ENCODE results near the gene KLHL29. TPM values are rescaled to one million over a fixed set of nuclear protein-coding genes. Genes with fewer than 3 reads are reported as not detected.

KLHL29 gene
- total and polyA plus RNA-seq, 2 experiments from 2014 or later: 1.9 to 6.4 TPM

DNA sequence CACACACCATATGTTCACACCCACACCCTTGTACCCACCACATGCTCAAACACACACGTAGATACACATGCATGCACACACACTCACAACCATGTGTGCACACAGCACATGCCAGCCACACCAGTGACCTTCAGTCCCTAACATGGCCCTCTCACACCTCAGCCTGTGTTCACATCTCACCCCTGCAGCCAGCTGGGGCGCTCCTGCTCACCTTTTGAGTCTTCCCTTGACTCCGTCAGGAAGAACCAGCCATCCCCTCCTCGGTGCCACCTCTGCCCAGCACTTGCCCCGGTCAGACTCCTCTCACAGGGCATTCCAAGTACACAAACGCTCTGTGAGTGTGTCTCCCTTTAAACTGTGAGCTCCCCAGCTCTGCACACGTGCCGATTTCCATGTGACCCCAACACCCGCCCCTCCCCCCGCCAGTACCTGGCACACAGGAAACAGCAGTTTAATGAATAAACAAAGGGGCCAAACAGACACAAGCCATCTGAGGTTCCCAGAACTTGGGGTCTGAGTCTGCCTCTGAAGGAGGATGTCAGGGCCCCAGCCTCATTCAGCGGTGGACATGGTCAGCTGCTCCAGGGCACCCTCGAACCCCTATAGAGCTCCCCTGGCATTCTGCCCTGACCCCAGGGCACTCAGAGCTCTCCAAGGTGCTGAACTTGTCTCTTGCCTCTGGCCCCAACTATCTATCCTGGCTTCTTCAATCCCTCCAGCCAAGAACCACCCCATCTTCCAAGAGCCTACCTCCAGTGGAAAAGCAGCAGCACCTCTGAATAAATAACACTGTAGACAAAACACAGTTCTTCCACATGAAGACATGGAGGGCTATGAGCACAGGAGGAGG lies 289.1 kb downstream of the KLHL29 start:
- no peaks in the 10 kb centered on the region for H3K9me2 ChIP-seq (ENCODE audit: insufficient read depth)

DNA sequence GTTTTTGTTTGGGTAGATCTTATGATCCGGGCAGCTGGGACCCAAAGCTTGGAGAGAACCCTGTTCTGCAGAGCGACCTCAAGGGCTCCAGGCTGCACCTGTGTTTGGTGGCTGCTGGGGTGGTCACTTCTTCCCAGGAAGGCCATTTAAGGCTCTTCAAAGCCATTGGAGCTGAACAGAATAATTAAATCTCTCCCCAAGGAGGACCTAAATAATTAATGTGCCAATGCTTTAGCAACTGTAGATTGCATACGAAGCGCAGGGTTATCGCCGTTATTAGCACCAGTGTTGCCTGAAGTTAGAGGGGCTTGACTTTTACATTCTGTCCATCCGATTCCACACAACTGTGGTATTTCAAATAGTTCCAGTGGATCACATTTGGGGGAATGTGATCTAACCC lies 290.5 kb downstream of the KLHL29 start:
- H2AFZ ChIP-seq: no peak overlapping the region
- no peak overlapping the region for H3K4me2 ChIP-seq (ENCODE audit: unreplicated experiment)
- no peak overlapping the region for H3K4me3 ChIP-seq
- no peaks in the 10 kb centered on the region for H3K27me3 ChIP-seq (replicated peaks; ENCODE audit: insufficient read depth)
- in situ Hi-C loops (cut with MboI): no loop called here
- H3K9me3 ChIP-seq (ENCODE audit: low read depth): no peaks in the 10 kb centered on the region
- WGBS, 2 experiments (ENCODE audit: low coverage in 1 of 2, low lambda C conversion rate in 2 of 2, missing lambda C conversion rate in 2 of 2): 97 to 99% methylated on average over 7 of the region's 7 CpGs
- H3K4me1 ChIP-seq (ENCODE audit: insufficient read depth): no peaks in the 10 kb centered on the region
- no peaks in the 10 kb centered on the region for H3K79me2 ChIP-seq (ENCODE audit: insufficient read depth)
- DNase-seq: no peak
- no peaks in the 10 kb centered on the region for H4K20me1 ChIP-seq (ENCODE audit: insufficient read depth)
- H3K27ac ChIP-seq: no peak overlapping the region
- no peaks in the 10 kb centered on the region for H3K36me3 ChIP-seq (ENCODE audit: low read depth)
- no peaks in the 10 kb centered on the region for H3F3A ChIP-seq (ENCODE audit: insufficient read depth)
- TF ChIP-seq EZH2 (IDR thresholded peaks at IDR 0.05; ENCODE audit: insufficient read depth, poor library complexity, severe bottlenecking): no peak
- TF ChIP-seq EZH2phosphoT487 (IDR thresholded peaks at IDR 0.05; ENCODE audit: insufficient read depth, low read depth): no peak
- H3K9me2 ChIP-seq (ENCODE audit: insufficient read depth): no peaks in the 10 kb centered on the region
- H3K9ac ChIP-seq: no peak overlapping the region

More for the DNA sequence above, 289.1 kb downstream of the KLHL29 start:
- in situ Hi-C loops (cut with MboI): no loop called here
- H3K27ac ChIP-seq: no peak overlapping the region
- H3K4me2 ChIP-seq (ENCODE audit: unreplicated experiment): no peak overlapping the region
- 61 to 64% methylated on average over 12 of the region's 12 CpGs for WGBS, 2 experiments (ENCODE audit: low coverage in 1 of 2, low lambda C conversion rate in 2 of 2, missing lambda C conversion rate in 2 of 2)
- H3K36me3 ChIP-seq (ENCODE audit: low read depth): no peaks in the 10 kb centered on the region
- TF ChIP-seq EZH2 (IDR thresholded peaks at IDR 0.05; ENCODE audit: insufficient read depth, poor library complexity, severe bottlenecking): no peak
- no peak for TF ChIP-seq EZH2phosphoT487 (IDR thresholded peaks at IDR 0.05; ENCODE audit: insufficient read depth, low read depth)
- no peaks in the 10 kb centered on the region for H3K79me2 ChIP-seq (ENCODE audit: insufficient read depth)
- no peak overlapping the region for H3K4me3 ChIP-seq
- H3K9ac ChIP-seq: no peak overlapping the region
- peak; percentile 32 for DNase-seq
- H2AFZ ChIP-seq: no peak overlapping the region
- no peaks in the 10 kb centered on the region for H3K27me3 ChIP-seq (replicated peaks; ENCODE audit: insufficient read depth)
- no peaks in the 10 kb centered on the region for H3K4me1 ChIP-seq (ENCODE audit: insufficient read depth)
- H4K20me1 ChIP-seq (ENCODE audit: insufficient read depth): no peaks in the 10 kb centered on the region
- no peaks in the 10 kb centered on the region for H3F3A ChIP-seq (ENCODE audit: insufficient read depth)
- no peaks in the 10 kb centered on the region for H3K9me3 ChIP-seq (ENCODE audit: low read depth)

DNA sequence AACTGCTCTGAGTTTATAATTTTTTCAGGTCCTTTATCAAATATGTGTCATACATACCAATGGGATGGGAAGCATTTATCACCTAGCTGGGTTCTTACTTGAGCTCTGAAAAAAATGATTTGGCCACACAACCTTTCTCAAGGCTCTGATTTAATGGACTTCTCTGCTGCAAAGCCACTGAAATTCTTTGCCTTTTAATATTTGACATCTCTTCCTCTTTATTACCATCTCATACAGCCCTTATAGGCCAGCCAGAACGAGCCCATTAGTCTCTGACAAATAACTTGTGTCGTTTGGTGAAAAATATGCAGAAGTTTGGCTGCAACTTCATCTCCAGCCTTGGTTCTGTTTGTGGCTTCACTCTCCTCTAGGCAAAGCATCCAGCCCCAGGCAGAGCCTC lies 292.9 kb downstream of the KLHL29 start:
- Histone ChIP-seq H3K9ac (no peak overlapping the region), H3K79me2 (ENCODE audit: insufficient read depth) (no peaks in the 10 kb centered on the region), H3K4me1 (ENCODE audit: insufficient read depth) (no peaks in the 10 kb centered on the region), H3K27me3 (replicated peaks; ENCODE audit: insufficient read depth) (no peaks in the 10 kb centered on the region), H4K20me1 (ENCODE audit: insufficient read depth) (no peaks in the 10 kb centered on the region), H3K4me2 (ENCODE audit: unreplicated experiment) (no peak overlapping the region), H3F3A (ENCODE audit: insufficient read depth) (no peaks in the 10 kb centered on the region), H2AFZ (no peak overlapping the region), H3K9me2 (ENCODE audit: insufficient read depth) (no peaks in the 10 kb centered on the region), H3K4me3 (no peak overlapping the region), H3K27ac (no peak overlapping the region), H3K36me3 (ENCODE audit: low read depth) (no peaks in the 10 kb centered on the region), H3K9me3 (ENCODE audit: low read depth) (no peaks in the 10 kb centered on the region)
- in situ Hi-C loops (cut with MboI): no loop called here
- TF ChIP-seq EZH2phosphoT487 (IDR thresholded peaks at IDR 0.05; ENCODE audit: insufficient read depth, low read depth): no peak
- no peak for TF ChIP-seq EZH2 (IDR thresholded peaks at IDR 0.05; ENCODE audit: insufficient read depth, poor library complexity, severe bottlenecking)
- WGBS, 2 experiments (ENCODE audit: low coverage in 1 of 2, low lambda C conversion rate in 2 of 2, missing lambda C conversion rate in 2 of 2): 23 to 34% methylated on average over 2 of the region's 2 CpGs
- DNase-seq: no peak

DNA sequence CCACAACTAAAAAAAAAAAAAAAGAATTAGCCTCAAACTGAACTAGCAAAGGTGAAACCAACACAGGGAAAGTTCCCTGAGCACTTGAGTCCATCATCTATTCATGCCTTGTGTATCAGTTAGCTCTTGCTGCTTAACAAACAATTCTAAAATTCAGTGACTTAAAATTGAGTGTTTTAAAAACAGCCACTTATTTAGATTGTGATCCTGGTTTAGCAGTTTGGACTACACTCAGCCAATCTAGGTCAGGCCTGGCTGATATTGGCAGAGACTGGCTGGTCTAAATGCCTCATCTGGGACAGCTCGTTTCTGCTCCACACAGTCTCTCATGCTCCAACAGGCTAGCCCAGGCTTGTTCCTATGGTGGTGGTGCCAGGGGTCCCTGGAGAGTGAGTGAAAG lies 294.1 kb downstream of the KLHL29 start:
- TF ChIP-seq EZH2phosphoT487 (IDR thresholded peaks at IDR 0.05; ENCODE audit: insufficient read depth, low read depth): no peak
- TF ChIP-seq EZH2 (IDR thresholded peaks at IDR 0.05; ENCODE audit: insufficient read depth, poor library complexity, severe bottlenecking): no peak
- Histone ChIP-seq H3K9me3 (ENCODE audit: low read depth) (no peaks in the 10 kb centered on the region), H3K79me2 (ENCODE audit: insufficient read depth) (no peaks in the 10 kb centered on the region), H3K4me3 (no peak overlapping the region), H3K27ac (no peak overlapping the region), H3K27me3 (replicated peaks; ENCODE audit: insufficient read depth) (no peaks in the 10 kb centered on the region), H4K20me1 (ENCODE audit: insufficient read depth) (no peaks in the 10 kb centered on the region), H3K9ac (no peak overlapping the region), H3F3A (ENCODE audit: insufficient read depth) (no peaks in the 10 kb centered on the region), H3K4me2 (ENCODE audit: unreplicated experiment) (no peak overlapping the region), H3K36me3 (ENCODE audit: low read depth) (no peaks in the 10 kb centered on the region), H3K4me1 (ENCODE audit: insufficient read depth) (no peaks in the 10 kb centered on the region), H3K9me2 (ENCODE audit: insufficient read depth) (no peaks in the 10 kb centered on the region), H2AFZ (no peak overlapping the region)
- 75 to 89% methylated on average over 1 of the region's 1 CpG for WGBS, 2 experiments (ENCODE audit: low coverage in 1 of 2, low lambda C conversion rate in 2 of 2, missing lambda C conversion rate in 2 of 2)
- no peak for DNase-seq
- in situ Hi-C loops (cut with MboI): no loop called here

Data from GM23248 (cell line).